Measurements from ENCODE around the gene ZRANB3.
"Not testable (repeated sequence)": the region's sequence is repeated elsewhere in the genome, so short reads cannot be mapped to it uniquely, and the experiment has no call there.

ZRANB3 gene

GRCh38 chr2:135121016-135121657 lies 409.9 kb downstream of the ZRANB3 start:
- H3K4me3 ChIP-seq (replicated peaks in 1 of 2; ENCODE audit: low read depth in 2 of 2, low read length in 2 of 2): no peak overlapping the region
- no peak for DNase-seq (ENCODE audit: low read depth in 2 of 2)
- TF ChIP-seq CTCF (IDR thresholded peaks at IDR 0.05; ENCODE audit: low read depth, low read length): no peak

- H3K4me3 ChIP-seq (replicated peaks in 1 of 2; ENCODE audit: low read depth in 2 of 2, low read length in 2 of 2): no peak overlapping the region
- no peak for TF ChIP-seq CTCF (IDR thresholded peaks at IDR 0.05; ENCODE audit: low read depth, low read length)
- no peak for DNase-seq (ENCODE audit: low read depth in 2 of 2)
Measured at GRCh38 chr2:135119582-135119981, 411.4 kb downstream of the ZRANB3 start.

- DNase-seq (ENCODE audit: low read depth in 2 of 2): no peak
- no peak overlapping the region for H3K4me3 ChIP-seq (replicated peaks in 1 of 2; ENCODE audit: low read depth in 2 of 2, low read length in 2 of 2)
- TF ChIP-seq CTCF (IDR thresholded peaks at IDR 0.05; ENCODE audit: low read depth, low read length): no peak
Measured at GRCh38 chr2:135113322-135113721, 417.7 kb downstream of the ZRANB3 start.

- not testable (repeated sequence) for H3K4me3 ChIP-seq (replicated peaks in 1 of 2; ENCODE audit: low read depth in 2 of 2, low read length in 2 of 2)
Measured at GRCh38 chr2:135105513-135106316, 425.3 kb downstream of the ZRANB3 start.

GRCh38 chr2:135103843-135104242 lies 427.2 kb downstream of the ZRANB3 start:
- H3K4me3 ChIP-seq (replicated peaks in 1 of 2; ENCODE audit: low read depth in 2 of 2, low read length in 2 of 2): no peak overlapping the region
- no peak for DNase-seq (ENCODE audit: low read depth in 2 of 2)
- no peak for TF ChIP-seq CTCF (IDR thresholded peaks at IDR 0.05; ENCODE audit: low read depth, low read length)

More at GRCh38 chr2:135105513-135106316, 425.3 kb downstream of the ZRANB3 start:
- DNase-seq (ENCODE audit: low read depth in 2 of 2): not testable (repeated sequence)

GRCh38 chr2:135099802-135100483 lies 431.1 kb downstream of the ZRANB3 start:
- no peak for DNase-seq (ENCODE audit: low read depth in 2 of 2)
- no peak for TF ChIP-seq CTCF (IDR thresholded peaks at IDR 0.05; ENCODE audit: low read depth, low read length)
- H3K4me3 ChIP-seq (replicated peaks in 1 of 2; ENCODE audit: low read depth in 2 of 2, low read length in 2 of 2): no peak overlapping the region
